Spleen (tissue), 7 donors: ENCODE measurements around the gene EHMT1.

Source experiments
- CTCF ChIP-seq, 11 experiments: fragments of 200-600 bp in 7 of 11; fragments of 450-650 bp in 4 of 11; sonication (generic) in 4 of 11; IDR thresholded peaks in 8 of 11; conservative IDR thresholded peaks in 3 of 11; 1 replicate in 7 of 11; 2 replicates in 4 of 11; pipeline versions ENCODE4 v1.4.0 to v1.8.0; 2016 to 2021; ENCODE audit warnings: antibody characterized with exemption in 11 of 11, inconsistent platforms in 4 of 11, mild to moderate bottlenecking in 1 of 11
- POLR2A ChIP-seq, 3 donors: fragments of 450-650 bp; IDR thresholded peaks; one replicate each; pipeline ENCODE4 v1.5.1; 2017; ENCODE audit warnings: antibody characterized with exemption in 3 of 3, mild to moderate bottlenecking in 1 of 3
- donor health status: DM: no; HTN: no; CAD: no; lungs with moderate emphysema.
- donor health status: DM: no; HTN: no; CAD: no.
- donor health status: DM: no; HTN: no; CAD: no.

- no peak for TF ChIP-seq CTCF (IDR thresholded peaks at IDR 0.05 in 8 of 11, conservative IDR thresholded peaks at IDR 0.05 in 3 of 11)
- no peak for TF ChIP-seq POLR2A (IDR thresholded peaks at IDR 0.05)
Observed at GRCh38 chr9:137612741-137613142, 6.1 kb upstream of the EHMT1 start.
